GM12874 (cell line): ENCODE data around the gene AKAP7.

Source experiments
- TF ChIP-seq, protein P1 (sequence below): IDR thresholded peaks from 2 replicates; pipeline ENCODE4 v1.5.1; 2011; ENCODE audit warnings: low read depth, mild to moderate bottlenecking, control low read depth, low read length, moderate library complexity; ENCODE audit not compliant: insufficient read depth

Gene AKAP7

DNA sequence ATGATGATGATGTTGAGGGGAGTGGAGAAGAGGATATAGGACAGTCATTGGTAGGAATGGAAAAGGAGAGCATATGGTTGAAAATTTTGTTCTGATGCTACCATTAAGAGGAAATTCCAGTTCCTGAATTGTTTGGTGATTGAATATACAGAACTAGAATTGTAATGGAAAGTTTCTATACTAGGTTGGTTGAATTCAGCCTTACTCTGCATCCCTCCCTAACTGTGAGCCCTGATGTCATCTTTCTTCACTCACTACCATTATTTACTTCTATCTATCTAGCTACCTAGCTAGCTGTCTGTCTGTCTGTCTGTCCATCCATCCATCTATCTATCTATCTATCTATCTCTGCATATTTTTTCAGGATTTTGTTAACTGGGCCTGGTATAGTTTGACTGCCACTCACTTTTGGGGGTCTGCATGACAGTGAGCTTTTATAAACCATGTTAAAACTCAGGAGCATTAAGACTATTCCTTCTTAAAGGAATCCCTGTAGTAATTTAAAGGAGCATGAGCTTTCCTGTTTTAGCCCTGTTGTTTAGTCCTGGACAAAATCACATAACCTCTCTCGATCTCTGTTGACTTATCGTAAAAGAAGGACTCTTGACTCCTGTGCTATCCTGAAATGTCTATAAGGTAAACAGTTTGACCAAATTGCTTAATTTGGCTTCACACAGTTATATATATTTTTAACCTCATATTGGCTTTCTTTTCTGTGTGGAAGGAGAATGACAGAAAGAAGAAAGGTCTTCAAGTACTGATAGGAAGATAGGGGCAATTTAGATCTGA is 71.4 kb downstream of the AKAP7 start:
- TF ChIP-seq, protein P1, sequence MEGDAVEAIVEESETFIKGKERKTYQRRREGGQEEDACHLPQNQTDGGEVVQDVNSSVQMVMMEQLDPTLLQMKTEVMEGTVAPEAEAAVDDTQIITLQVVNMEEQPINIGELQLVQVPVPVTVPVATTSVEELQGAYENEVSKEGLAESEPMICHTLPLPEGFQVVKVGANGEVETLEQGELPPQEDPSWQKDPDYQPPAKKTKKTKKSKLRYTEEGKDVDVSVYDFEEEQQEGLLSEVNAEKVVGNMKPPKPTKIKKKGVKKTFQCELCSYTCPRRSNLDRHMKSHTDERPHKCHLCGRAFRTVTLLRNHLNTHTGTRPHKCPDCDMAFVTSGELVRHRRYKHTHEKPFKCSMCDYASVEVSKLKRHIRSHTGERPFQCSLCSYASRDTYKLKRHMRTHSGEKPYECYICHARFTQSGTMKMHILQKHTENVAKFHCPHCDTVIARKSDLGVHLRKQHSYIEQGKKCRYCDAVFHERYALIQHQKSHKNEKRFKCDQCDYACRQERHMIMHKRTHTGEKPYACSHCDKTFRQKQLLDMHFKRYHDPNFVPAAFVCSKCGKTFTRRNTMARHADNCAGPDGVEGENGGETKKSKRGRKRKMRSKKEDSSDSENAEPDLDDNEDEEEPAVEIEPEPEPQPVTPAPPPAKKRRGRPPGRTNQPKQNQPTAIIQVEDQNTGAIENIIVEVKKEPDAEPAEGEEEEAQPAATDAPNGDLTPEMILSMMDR = no peak

DNA sequence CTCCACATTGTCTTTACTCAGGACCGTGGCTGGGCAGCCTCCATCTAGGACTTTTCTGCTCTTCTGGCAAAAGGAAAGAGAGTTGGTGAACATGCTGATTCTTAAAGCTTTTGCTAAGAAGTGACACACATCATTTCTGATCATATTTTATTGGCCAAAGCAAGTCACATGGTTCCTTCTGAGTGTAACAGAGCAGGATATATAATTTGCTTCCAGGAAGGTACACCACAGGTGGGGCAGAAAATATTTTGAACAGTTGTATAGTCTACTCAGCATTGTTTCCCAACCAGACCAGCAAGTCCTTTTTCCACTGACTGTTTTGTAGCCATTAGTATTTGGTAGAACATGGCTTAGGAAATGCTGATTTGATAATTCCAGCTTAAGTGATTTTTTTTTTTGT is 73.5 kb downstream of the AKAP7 start:
- TF ChIP-seq, protein P1 = no peak

DNA sequence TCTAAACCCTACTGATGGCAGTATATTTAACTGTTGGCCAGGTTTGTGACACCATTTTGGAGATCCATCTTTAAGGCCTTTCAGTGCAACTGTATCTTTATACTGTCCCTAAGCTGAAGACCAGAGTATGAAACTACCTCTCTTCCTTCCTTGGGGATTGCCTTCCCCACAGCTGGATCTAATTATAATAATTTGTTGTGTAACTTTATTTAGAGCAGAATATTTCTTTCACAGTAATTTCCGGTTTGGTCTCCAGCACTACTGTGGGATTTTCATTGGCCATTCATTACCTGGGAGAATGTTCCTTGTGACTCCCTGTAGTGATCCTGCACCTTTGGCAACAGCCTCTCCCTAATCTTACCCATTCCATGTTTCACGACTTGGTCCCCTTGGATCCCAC is 75.2 kb downstream of the AKAP7 start:
- TF ChIP-seq, protein P1 = no peak

DNA sequence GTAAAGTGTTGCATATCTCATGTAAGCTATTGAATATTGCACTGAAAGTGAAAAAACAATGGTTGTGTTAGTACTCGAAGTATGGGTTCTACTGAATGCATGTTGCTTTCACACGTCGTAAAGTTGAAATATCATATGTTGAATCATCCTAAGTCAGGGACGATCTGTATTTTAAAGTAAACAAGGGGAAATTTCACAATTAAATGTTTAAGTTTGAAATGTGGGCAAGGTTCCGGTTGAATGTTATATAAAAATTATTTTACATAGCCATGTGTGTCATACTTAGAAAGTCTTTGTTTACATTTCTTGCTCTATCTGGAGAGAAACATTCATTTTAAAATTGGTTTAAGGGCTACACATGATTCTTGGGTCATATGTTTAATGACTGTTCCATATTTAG is 76.8 kb downstream of the AKAP7 start:
- TF ChIP-seq, protein P1 = no peak

DNA sequence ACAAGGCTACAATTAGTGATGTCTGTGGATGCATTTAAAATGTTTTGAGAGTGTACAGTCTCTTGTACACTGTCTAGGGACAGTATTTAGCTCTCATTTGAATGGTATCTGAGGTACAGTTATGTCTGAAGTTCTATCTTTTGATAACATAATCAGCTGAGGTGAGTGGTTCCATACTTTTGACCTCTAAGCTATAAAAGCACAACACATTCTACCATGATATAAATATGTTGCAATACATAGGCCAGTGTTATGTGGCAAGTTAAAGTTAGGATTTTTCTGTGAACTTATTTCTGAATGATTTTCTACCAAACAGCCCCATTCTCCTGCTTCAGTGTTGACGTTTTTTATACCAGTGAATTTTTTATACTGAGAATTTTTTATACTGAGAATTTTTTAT is 77.6 kb downstream of the AKAP7 start:
- TF ChIP-seq, protein P1 = no peak

DNA sequence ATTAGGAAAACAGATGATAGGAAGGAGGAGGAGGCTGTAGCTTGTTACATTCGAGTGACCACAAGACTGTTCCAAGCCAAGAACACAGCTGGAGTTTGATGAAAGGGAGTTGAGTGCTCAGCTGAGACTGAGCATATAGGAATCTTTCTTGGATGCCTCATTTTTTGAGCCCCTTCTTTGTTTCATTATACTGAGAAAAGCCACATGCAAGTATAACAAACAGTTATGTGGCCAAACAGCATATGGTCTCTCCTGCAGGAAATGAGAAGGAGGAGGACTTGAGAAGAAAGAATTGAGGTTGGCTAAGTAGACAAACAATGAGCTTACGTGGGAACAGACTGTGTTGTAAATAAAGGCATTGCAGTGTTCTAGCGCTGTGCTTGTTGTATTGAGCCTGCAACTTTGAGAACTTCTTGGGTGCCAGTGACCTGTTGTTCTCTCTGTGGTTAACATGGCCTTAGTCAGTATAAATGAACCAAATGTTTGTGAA is 78.3 kb downstream of the AKAP7 start:
- TF ChIP-seq, protein P1 = no peak

DNA sequence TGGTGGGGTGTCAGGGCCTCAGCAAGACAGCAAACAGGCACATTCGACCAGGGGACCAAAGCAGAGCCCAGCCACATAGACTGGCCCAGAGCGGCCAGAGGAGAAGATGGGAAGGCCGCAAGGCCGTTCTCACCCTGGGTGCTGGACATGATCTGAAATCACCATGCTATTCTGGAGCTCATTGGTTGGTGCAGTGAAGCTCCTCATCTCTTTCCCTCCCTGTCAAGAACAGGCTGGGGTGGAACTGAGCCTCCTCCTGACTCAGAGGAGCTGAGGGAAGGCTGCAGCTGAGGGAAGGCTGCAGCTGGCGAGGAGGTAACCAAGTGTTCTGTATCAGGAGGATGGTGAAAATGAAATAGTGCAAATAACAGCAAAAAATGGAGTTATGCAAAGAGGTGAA is 80.0 kb downstream of the AKAP7 start:
- TF ChIP-seq, protein P1 = no peak
